ENCODE data around the gene PPP1R3C.

Gene PPP1R3C

DNA sequence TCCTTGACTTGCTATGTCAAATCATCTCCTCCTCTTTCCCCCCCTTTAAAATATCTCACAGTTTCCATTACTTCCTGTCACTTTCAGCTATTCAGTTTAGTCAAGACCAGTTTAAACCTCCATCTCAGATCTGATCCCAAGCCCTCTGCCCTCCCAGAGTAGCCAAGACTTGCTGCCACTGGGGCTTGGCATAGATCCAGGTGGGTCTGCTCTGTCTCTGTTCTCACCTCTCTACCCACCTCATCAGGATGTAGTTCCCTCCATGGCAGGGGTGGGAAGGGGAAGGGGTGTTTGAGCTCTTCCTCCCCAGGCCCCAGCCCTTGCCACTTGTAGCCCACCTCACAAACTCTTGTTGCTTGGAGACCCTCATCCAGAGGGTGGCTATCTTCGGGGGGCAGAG, 22.0 kb downstream of the PPP1R3C start:
- no peak overlapping the region for H3K9ac ChIP-seq (ENCODE audit: low read length)
- no peak overlapping the region for H3K4me3 ChIP-seq (ENCODE audit: low read depth, low read length)
- H3K27me3 ChIP-seq (ENCODE audit: control insufficient read depth, insufficient read depth, low read length): no peaks in the 10 kb centered on the region
- H3K36me3 ChIP-seq (ENCODE audit: control insufficient read depth, insufficient read depth, low read length): no peaks in the 10 kb centered on the region
- peaks cover 3% of the 10 kb centered on the region; the same call in 1 of the 2 replicates for H3K9me3 ChIP-seq (ENCODE audit: control insufficient read depth, insufficient read depth, low read depth, low read length)
- H3K4me1 ChIP-seq (ENCODE audit: control insufficient read depth, insufficient read depth, low read length): peaks cover 6% of the 10 kb centered on the region
- H3K27ac ChIP-seq (ENCODE audit: low read depth, low read length): no peak overlapping the region

GRCh38 chr10:91610444-91610843, 22.4 kb downstream of the PPP1R3C start:
- no peak overlapping the region for H3K27ac ChIP-seq (ENCODE audit: low read depth, low read length)
- H3K9ac ChIP-seq (ENCODE audit: low read length): no peak overlapping the region
- H3K4me1 ChIP-seq (ENCODE audit: control insufficient read depth, insufficient read depth, low read length): peaks cover 6% of the 10 kb centered on the region
- H3K4me3 ChIP-seq (ENCODE audit: low read depth, low read length): no peak overlapping the region
- no peaks in the 10 kb centered on the region for H3K27me3 ChIP-seq (ENCODE audit: control insufficient read depth, insufficient read depth, low read length)
- H3K36me3 ChIP-seq (ENCODE audit: control insufficient read depth, insufficient read depth, low read length): no peaks in the 10 kb centered on the region
- H3K9me3 ChIP-seq (ENCODE audit: control insufficient read depth, insufficient read depth, low read depth, low read length): peaks cover 6% of the 10 kb centered on the region; the same call in 1 of the 2 replicates

- Histone ChIP-seq H3K9ac (ENCODE audit: low read length) (no peak overlapping the region), H3K36me3 (ENCODE audit: control insufficient read depth, insufficient read depth, low read length) (no peaks in the 10 kb centered on the region), H3K4me3 (ENCODE audit: low read depth, low read length) (no peak overlapping the region), H3K4me1 (ENCODE audit: control insufficient read depth, insufficient read depth, low read length) (peaks cover 6% of the 10 kb centered on the region), H3K27me3 (ENCODE audit: control insufficient read depth, insufficient read depth, low read length) (no peaks in the 10 kb centered on the region), H3K27ac (ENCODE audit: low read depth, low read length) (no peak overlapping the region), H3K9me3 (ENCODE audit: control insufficient read depth, insufficient read depth, low read depth, low read length) (peaks cover 9% of the 10 kb centered on the region; the same call in 1 of the 2 replicates)
Observed at GRCh38 chr10:91607646-91608403, 25.0 kb downstream of the PPP1R3C start.

- Histone ChIP-seq H3K4me3 (ENCODE audit: low read depth, low read length) (no peak overlapping the region), H3K27ac (ENCODE audit: low read depth, low read length) (no peak overlapping the region), H3K27me3 (ENCODE audit: control insufficient read depth, insufficient read depth, low read length) (no peaks in the 10 kb centered on the region), H3K36me3 (ENCODE audit: control insufficient read depth, insufficient read depth, low read length) (no peaks in the 10 kb centered on the region), H3K9me3 (ENCODE audit: control insufficient read depth, insufficient read depth, low read depth, low read length) (peaks cover 9% of the 10 kb centered on the region; the same call in 1 of the 2 replicates), H3K9ac (ENCODE audit: low read length) (no peak overlapping the region), H3K4me1 (ENCODE audit: control insufficient read depth, insufficient read depth, low read length) (peaks cover 6% of the 10 kb centered on the region)
Observed at GRCh38 chr10:91605968-91606367, 26.9 kb downstream of the PPP1R3C start.

- no peak overlapping the region for H3K9ac ChIP-seq (ENCODE audit: low read length)
- no peak overlapping the region for H3K27ac ChIP-seq (ENCODE audit: low read depth, low read length)
- peaks cover 6% of the 10 kb centered on the region for H3K4me1 ChIP-seq (ENCODE audit: control insufficient read depth, insufficient read depth, low read length)
- H3K9me3 ChIP-seq (ENCODE audit: control insufficient read depth, insufficient read depth, low read depth, low read length): peaks cover 11% of the 10 kb centered on the region; the same call in 1 of the 2 replicates
- no peaks in the 10 kb centered on the region for H3K27me3 ChIP-seq (ENCODE audit: control insufficient read depth, insufficient read depth, low read length)
- no peak overlapping the region for H3K4me3 ChIP-seq (ENCODE audit: low read depth, low read length)
- no peaks in the 10 kb centered on the region for H3K36me3 ChIP-seq (ENCODE audit: control insufficient read depth, insufficient read depth, low read length)
Observed at GRCh38 chr10:91604553-91605534, 28.0 kb downstream of the PPP1R3C start.

- H3K27ac ChIP-seq (ENCODE audit: low read depth, low read length): no peak overlapping the region
- peaks cover 6% of the 10 kb centered on the region for H3K4me1 ChIP-seq (ENCODE audit: control insufficient read depth, insufficient read depth, low read length)
- no peaks in the 10 kb centered on the region for H3K27me3 ChIP-seq (ENCODE audit: control insufficient read depth, insufficient read depth, low read length)
- H3K4me3 ChIP-seq (ENCODE audit: low read depth, low read length): no peak overlapping the region
- no peak overlapping the region for H3K9ac ChIP-seq (ENCODE audit: low read length)
- H3K9me3 ChIP-seq (ENCODE audit: control insufficient read depth, insufficient read depth, low read depth, low read length): peaks cover 11% of the 10 kb centered on the region; the same call in 1 of the 2 replicates
- no peaks in the 10 kb centered on the region for H3K36me3 ChIP-seq (ENCODE audit: control insufficient read depth, insufficient read depth, low read length)
Observed at GRCh38 chr10:91603931-91604331, 28.9 kb downstream of the PPP1R3C start.

DNA sequence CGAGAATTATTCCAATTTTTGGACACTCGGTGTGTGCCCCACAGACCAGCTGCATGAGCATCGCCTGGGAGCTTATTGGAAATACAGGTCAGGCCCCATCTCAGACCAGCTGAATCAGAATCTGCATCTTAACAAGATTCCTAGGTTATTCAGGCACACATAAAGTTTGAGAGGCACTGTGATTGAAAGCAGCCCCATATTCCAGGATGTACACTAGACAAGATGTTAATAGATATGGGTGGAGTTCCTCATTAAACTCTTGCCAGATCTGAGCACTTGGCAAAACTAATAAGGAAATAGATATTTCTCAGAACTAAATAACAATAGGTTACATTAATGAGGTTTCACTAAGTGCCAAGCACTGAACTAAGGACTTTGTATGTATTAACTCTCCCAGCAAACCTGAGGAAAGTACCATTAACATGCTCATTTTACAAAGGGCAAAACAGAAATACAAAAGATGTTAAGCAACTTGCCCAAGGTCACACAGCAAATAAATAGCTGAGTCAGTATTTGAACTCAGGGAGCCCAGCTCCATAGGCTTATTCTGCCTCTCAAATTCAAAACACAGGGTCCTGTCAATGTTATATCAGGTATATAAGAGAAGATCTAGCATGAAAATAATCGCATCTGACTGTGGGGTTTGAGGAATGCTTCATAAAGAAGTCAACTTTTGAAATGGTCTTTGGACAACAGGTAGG, 29.9 kb downstream of the PPP1R3C start:
- Histone ChIP-seq H3K4me1 (ENCODE audit: control insufficient read depth, insufficient read depth, low read length) (peaks cover 3% of the 10 kb centered on the region; the same call in 1 of the 2 replicates), H3K4me3 (ENCODE audit: low read depth, low read length) (no peak overlapping the region), H3K27ac (ENCODE audit: low read depth, low read length) (no peak overlapping the region), H3K36me3 (ENCODE audit: control insufficient read depth, insufficient read depth, low read length) (no peaks in the 10 kb centered on the region), H3K27me3 (ENCODE audit: control insufficient read depth, insufficient read depth, low read length) (no peaks in the 10 kb centered on the region), H3K9ac (ENCODE audit: low read length) (no peak overlapping the region), H3K9me3 (ENCODE audit: control insufficient read depth, insufficient read depth, low read depth, low read length) (peaks cover 11% of the 10 kb centered on the region; the same call in 1 of the 2 replicates)

DNA sequence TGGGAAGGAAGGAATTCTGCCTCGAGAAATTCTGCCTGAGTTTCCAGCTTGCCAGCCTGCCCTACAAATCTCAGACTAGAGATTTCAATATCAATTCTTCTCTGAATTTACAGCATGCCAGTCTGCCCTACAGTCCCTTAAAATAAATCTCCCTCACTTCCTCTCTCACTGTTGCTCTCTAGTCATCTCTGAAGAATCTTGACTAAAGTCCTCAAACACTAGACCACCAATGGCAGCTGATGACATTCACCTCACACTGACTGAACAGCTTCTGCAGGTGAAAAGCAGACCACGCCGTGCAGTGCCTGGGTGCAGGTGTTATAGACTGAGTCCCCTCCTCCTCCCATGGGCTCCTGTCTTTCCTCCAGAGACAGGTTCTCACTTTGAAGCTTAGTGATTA, 30.4 kb downstream of the PPP1R3C start:
- Histone ChIP-seq H3K4me1 (ENCODE audit: control insufficient read depth, insufficient read depth, low read length) (peaks cover 9% of the 10 kb centered on the region; the same call in 1 of the 2 replicates), H3K36me3 (ENCODE audit: control insufficient read depth, insufficient read depth, low read length) (no peaks in the 10 kb centered on the region), H3K9me3 (ENCODE audit: control insufficient read depth, insufficient read depth, low read depth, low read length) (peaks cover 11% of the 10 kb centered on the region; the same call in 1 of the 2 replicates), H3K27me3 (ENCODE audit: control insufficient read depth, insufficient read depth, low read length) (no peaks in the 10 kb centered on the region), H3K4me3 (ENCODE audit: low read depth, low read length) (no peak overlapping the region), H3K9ac (ENCODE audit: low read length) (no peak overlapping the region), H3K27ac (ENCODE audit: low read depth, low read length) (no peak overlapping the region)

DNA sequence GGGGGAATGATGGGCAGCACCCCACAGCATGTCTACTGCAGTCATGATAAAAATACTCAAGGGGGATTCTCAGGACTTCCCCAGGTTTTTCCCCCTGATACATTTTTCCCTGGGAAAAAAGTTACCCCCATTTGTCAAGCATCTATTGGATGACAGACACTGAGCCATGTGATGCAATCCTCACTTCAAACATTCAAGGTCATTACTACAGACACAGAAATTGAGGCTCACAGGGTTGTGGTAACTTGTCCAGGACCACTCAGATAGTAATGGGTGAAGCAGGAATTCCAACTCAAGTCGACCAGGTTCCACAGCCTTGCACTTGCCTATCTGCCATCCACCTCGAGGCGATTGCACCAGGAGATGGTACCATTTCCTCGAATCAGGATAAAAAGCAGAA, 31.7 kb downstream of the PPP1R3C start:
- Histone ChIP-seq H3K4me3 (ENCODE audit: low read depth, low read length) (no peak overlapping the region), H3K27ac (ENCODE audit: low read depth, low read length) (no peak overlapping the region), H3K9ac (ENCODE audit: low read length) (no peak overlapping the region), H3K36me3 (ENCODE audit: control insufficient read depth, insufficient read depth, low read length) (no peaks in the 10 kb centered on the region), H3K4me1 (ENCODE audit: control insufficient read depth, insufficient read depth, low read length) (peaks cover 10% of the 10 kb centered on the region; the same call in 1 of the 2 replicates), H3K27me3 (ENCODE audit: control insufficient read depth, insufficient read depth, low read length) (no peaks in the 10 kb centered on the region), H3K9me3 (ENCODE audit: control insufficient read depth, insufficient read depth, low read depth, low read length) (peaks cover 10% of the 10 kb centered on the region; the same call in 1 of the 2 replicates)

DNA sequence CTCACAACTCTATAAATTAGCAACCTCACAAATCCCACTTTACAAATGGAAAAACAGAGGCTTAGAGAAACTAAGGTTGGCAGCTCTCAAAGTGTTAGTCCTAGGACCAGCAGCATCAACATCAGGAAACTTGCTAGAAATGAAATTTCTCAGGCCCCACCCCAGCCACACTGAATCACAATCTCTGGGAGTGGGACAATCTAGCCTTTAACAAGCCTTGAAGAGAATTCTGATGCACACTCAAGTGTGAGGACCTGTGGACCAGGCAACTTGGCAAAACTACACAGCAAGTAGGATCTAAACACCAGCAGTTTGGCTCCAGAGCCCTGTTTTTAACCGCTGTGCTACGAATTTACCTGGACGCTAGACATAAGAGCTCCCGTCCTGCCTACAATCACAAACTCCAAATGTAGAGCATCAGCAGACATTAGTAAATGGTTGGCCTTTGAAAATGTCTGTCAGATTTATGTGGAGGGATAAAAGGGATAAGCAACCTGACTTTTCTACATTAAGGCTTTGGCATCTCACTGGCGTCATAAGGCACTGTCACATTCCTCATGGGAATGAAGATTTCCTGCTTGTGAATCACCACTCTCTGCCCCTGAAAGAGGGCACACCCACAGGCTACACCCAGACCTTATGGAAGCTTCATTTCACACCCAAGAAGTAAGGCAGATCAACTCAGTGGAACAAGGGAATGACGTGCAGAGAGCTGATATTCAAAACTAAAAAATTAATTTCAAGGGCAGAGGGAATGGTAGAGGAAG, 34.5 kb downstream of the PPP1R3C start:
- Histone ChIP-seq H3K9me3 (ENCODE audit: control insufficient read depth, insufficient read depth, low read depth, low read length) (0 out of 2 replicates have a peak, but pooled peaks cover 2% of the 10 kb centered on the region), H3K9ac (ENCODE audit: low read length) (no peak overlapping the region), H3K4me1 (ENCODE audit: control insufficient read depth, insufficient read depth, low read length) (peaks cover 10% of the 10 kb centered on the region; the same call in 1 of the 2 replicates), H3K36me3 (ENCODE audit: control insufficient read depth, insufficient read depth, low read length) (no peaks in the 10 kb centered on the region), H3K4me3 (ENCODE audit: low read depth, low read length) (no peak overlapping the region), H3K27me3 (ENCODE audit: control insufficient read depth, insufficient read depth, low read length) (no peaks in the 10 kb centered on the region), H3K27ac (ENCODE audit: low read depth, low read length) (no peak overlapping the region)

Data from HUES6 (cell line).